ENCODE measurements around the gene NCKAP1. TPM values are rescaled to one million over a fixed set of nuclear protein-coding genes. Genes with fewer than 3 reads are reported as not detected.

The NCKAP1 gene
- total and polyA plus RNA-seq, 2 experiments from 2014 or later = 54.5 to 216 TPM

DNA sequence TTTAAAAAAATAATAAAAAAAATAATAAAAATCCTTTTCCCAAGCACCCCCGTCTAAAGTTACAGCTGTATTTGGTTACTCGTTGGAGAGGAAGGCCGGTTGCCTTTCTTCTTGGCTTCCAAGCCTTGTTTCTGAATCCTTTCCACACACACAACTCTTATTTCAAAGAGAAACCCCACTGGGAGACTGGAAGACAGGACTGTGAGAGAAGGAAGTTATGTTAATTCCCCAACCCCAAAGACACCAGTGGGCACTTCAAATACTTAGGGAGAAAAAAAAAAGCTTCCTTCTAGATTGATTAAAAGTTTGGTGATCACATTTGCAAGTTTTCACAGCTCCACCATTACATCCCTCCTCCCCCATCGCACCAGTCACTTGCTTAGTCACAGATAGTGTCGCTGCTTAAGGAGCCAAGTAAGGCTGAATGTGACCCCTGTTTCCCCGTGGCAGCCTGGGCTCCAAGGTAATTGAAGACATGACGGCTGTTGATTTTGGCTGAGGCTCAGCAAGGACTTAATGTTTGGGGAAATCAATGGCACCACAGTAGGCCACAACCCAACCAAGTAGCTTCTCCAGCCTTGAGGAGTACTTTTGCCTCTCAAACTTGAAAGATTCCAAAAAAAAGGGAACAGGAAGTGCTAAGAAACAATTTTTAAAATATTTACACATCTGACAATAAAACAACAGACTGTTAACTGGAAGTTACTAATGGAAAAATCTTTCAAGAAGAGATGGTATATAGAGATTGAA is 131.0 kb downstream of the NCKAP1 start:
- no peak overlapping the region for H2AFZ ChIP-seq
- H3K79me2 ChIP-seq = no peaks in the 10 kb centered on the region
- TF ChIP-seq, protein P1, sequence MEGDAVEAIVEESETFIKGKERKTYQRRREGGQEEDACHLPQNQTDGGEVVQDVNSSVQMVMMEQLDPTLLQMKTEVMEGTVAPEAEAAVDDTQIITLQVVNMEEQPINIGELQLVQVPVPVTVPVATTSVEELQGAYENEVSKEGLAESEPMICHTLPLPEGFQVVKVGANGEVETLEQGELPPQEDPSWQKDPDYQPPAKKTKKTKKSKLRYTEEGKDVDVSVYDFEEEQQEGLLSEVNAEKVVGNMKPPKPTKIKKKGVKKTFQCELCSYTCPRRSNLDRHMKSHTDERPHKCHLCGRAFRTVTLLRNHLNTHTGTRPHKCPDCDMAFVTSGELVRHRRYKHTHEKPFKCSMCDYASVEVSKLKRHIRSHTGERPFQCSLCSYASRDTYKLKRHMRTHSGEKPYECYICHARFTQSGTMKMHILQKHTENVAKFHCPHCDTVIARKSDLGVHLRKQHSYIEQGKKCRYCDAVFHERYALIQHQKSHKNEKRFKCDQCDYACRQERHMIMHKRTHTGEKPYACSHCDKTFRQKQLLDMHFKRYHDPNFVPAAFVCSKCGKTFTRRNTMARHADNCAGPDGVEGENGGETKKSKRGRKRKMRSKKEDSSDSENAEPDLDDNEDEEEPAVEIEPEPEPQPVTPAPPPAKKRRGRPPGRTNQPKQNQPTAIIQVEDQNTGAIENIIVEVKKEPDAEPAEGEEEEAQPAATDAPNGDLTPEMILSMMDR (IDR thresholded peaks at IDR 0.05; ENCODE audit: poor library complexity) = no peak
- no peak for TF ChIP-seq EZH2phosphoT487 (IDR thresholded peaks at IDR 0.05; ENCODE audit: low read depth, severe bottlenecking, unreplicated experiment)
- TF ChIP-seq EZH2 (IDR thresholded peaks at IDR 0.05; ENCODE audit: borderline replicate concordance) = no peak
- H3K4me1 ChIP-seq (ENCODE audit: insufficient read depth) = no peaks in the 10 kb centered on the region
- H3K27ac ChIP-seq = no peak overlapping the region
- H3K4me2 ChIP-seq = no peak overlapping the region
- no peaks in the 10 kb centered on the region for H3K9me3 ChIP-seq (ENCODE audit: low read depth)
- WGBS (ENCODE audit: low lambda C conversion rate, missing lambda C conversion rate) = 56% methylated on average over 7 of the region's 7 CpGs
- H3K9me2 ChIP-seq (replicated peaks; ENCODE audit: insufficient read depth) = no peaks in the 10 kb centered on the region
- H3K27me3 ChIP-seq = no peaks in the 10 kb centered on the region
- H4K20me1 ChIP-seq (ENCODE audit: insufficient read depth, poor library complexity, severe bottlenecking) = no peaks in the 10 kb centered on the region
- no peak for DNase-seq (ENCODE audit: low spot score)
- no peaks in the 10 kb centered on the region for H3K36me3 ChIP-seq (replicated peaks; ENCODE audit: insufficient read depth, low read depth)
- no peak overlapping the region for H3K4me3 ChIP-seq

DNA sequence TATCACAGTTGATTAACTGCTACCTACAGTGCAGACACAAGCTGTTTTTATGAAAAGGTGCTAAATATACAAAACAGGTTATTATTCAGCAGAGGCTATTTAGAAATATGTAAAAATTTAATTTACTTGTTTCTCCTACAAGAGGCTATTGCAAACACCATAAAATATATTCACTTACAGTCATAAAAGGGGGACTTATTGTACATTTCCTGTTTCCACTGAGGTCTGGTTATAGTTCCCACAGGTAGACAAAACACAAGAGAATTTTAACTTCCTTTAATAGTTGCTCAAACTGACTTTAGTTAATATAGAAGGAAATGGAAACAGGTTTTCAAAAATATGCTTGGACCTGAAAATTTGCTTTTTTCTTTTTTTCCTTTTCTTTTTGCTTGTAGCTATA is 131.8 kb downstream of the NCKAP1 start:
- H3K79me2 ChIP-seq = no peaks in the 10 kb centered on the region

DNA sequence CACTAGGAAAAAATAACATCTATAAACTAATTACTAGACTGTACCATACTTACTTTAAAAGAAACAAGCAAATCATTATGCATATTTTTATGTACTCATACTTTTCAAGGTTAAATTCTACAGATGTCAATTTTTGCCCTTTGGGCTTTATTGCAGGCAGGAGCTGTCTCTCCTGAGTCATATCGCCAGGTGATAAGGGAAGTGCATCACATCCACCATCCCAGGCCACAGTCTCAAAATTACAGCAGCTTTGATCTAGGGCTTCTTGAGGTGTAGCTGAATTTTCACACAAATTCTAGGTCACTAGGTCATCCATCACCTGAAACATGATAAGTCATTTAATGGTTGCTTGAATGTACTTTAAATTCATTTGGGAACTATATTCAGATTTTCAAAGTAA is 133.4 kb downstream of the NCKAP1 start:
- no peak overlapping the region for H2AFZ ChIP-seq
- no peaks in the 10 kb centered on the region for H3K27me3 ChIP-seq
- H3K4me1 ChIP-seq (ENCODE audit: insufficient read depth) = no peaks in the 10 kb centered on the region
- no peaks in the 10 kb centered on the region for H3K9me3 ChIP-seq (ENCODE audit: low read depth)
- no peaks in the 10 kb centered on the region for H4K20me1 ChIP-seq (ENCODE audit: insufficient read depth, poor library complexity, severe bottlenecking)
- no peak overlapping the region for H3K4me3 ChIP-seq
- no peak for DNase-seq (ENCODE audit: low spot score)
- no peaks in the 10 kb centered on the region for H3K36me3 ChIP-seq (replicated peaks; ENCODE audit: insufficient read depth, low read depth)
- H3K27ac ChIP-seq = no peak overlapping the region
- H3K4me2 ChIP-seq = no peak overlapping the region
- no peaks in the 10 kb centered on the region for H3K9me2 ChIP-seq (replicated peaks; ENCODE audit: insufficient read depth)
- TF ChIP-seq EZH2phosphoT487 (IDR thresholded peaks at IDR 0.05; ENCODE audit: low read depth, severe bottlenecking, unreplicated experiment) = no peak
- TF ChIP-seq, protein P1 (IDR thresholded peaks at IDR 0.05; ENCODE audit: poor library complexity) = no peak
- TF ChIP-seq EZH2 (IDR thresholded peaks at IDR 0.05; ENCODE audit: borderline replicate concordance) = no peak
- H3K79me2 ChIP-seq = no peaks in the 10 kb centered on the region
- 88% methylated on average over 1 of the region's 1 CpG for WGBS (ENCODE audit: low lambda C conversion rate, missing lambda C conversion rate)

More for the DNA sequence above, 131.8 kb downstream of the NCKAP1 start:
- Histone ChIP-seq H3K4me3 (no peak overlapping the region), H3K27me3 (no peaks in the 10 kb centered on the region), H3K9me2 (replicated peaks; ENCODE audit: insufficient read depth) (no peaks in the 10 kb centered on the region), H3K9me3 (ENCODE audit: low read depth) (no peaks in the 10 kb centered on the region), H4K20me1 (ENCODE audit: insufficient read depth, poor library complexity, severe bottlenecking) (no peaks in the 10 kb centered on the region), H3K27ac (no peak overlapping the region), H3K4me1 (ENCODE audit: insufficient read depth) (no peaks in the 10 kb centered on the region), H3K4me2 (no peak overlapping the region), H2AFZ (no peak overlapping the region), H3K36me3 (replicated peaks; ENCODE audit: insufficient read depth, low read depth) (no peaks in the 10 kb centered on the region)
- TF ChIP-seq EZH2phosphoT487 (IDR thresholded peaks at IDR 0.05; ENCODE audit: low read depth, severe bottlenecking, unreplicated experiment) (no peak), EZH2 (IDR thresholded peaks at IDR 0.05; ENCODE audit: borderline replicate concordance) (no peak)
- TF ChIP-seq, protein P1 (IDR thresholded peaks at IDR 0.05; ENCODE audit: poor library complexity) = no peak
- DNase-seq (ENCODE audit: low spot score) = no peak
